H9 (cell line): ENCODE data around the gene NACAD. TPM values are rescaled to one million over a fixed set of nuclear protein-coding genes. Genes with fewer than 3 reads are reported as not detected.

Source experiments
- DNase-seq: peaks from one replicate; pipeline ENCODE4 v3.0.0-alpha.2; 2017
- H2AFZ ChIP-seq: one replicate; pipeline ENCODE4 v1.6.1; 2013; ENCODE audit warnings: mild to moderate bottlenecking, low read length, control low read depth, moderate library complexity
- H2AK5ac ChIP-seq: 2 replicates; pipeline ENCODE4 v1.6.1; 2013; ENCODE audit warnings: low read length, control low read depth, mixed read lengths; ENCODE audit not compliant: insufficient read length
- H2BK120ac ChIP-seq: one replicate; pipeline ENCODE4 v1.6.1; 2013; ENCODE audit warnings: low read depth, mild to moderate bottlenecking, low read length, control low read depth, inconsistent platforms; ENCODE audit not compliant: poor library complexity, severe bottlenecking
- H2BK12ac ChIP-seq: 2 replicates; pipeline ENCODE4 v1.6.1; 2013; ENCODE audit warnings: low read length, control low read depth, mixed read lengths, low read depth; ENCODE audit not compliant: insufficient read length
- H2BK15ac ChIP-seq: 2 replicates; pipeline ENCODE4 v1.6.1; 2013; ENCODE audit warnings: low read depth, low read length, control low read depth
- H2BK20ac ChIP-seq: one replicate; pipeline ENCODE4 v1.6.1; 2013; ENCODE audit warnings: low read depth, mild to moderate bottlenecking, low read length, control low read depth, inconsistent platforms; ENCODE audit not compliant: poor library complexity, severe bottlenecking
- H2BK5ac ChIP-seq: 2 replicates; pipeline ENCODE4 v1.6.1; 2013; ENCODE audit warnings: low read length, control low read depth, mixed read lengths; ENCODE audit not compliant: insufficient read length
- H3K14ac ChIP-seq: 2 replicates; pipeline ENCODE4 v1.6.1; 2013; ENCODE audit warnings: low read length, control low read depth; ENCODE audit not compliant: insufficient read depth
- H3K18ac ChIP-seq: 2 replicates; pipeline ENCODE4 v1.6.1; 2013; ENCODE audit warnings: low read depth, mild to moderate bottlenecking, mixed read lengths, low read length, control low read depth; ENCODE audit not compliant: insufficient read length
- H3K23ac ChIP-seq: 2 replicates; pipeline ENCODE4 v1.6.1; 2013; ENCODE audit warnings: low read length, control low read depth, mixed read lengths, low read depth; ENCODE audit not compliant: insufficient read length
- H3K23me2 ChIP-seq: 2 replicates; pipeline ENCODE4 v1.6.1; 2013; ENCODE audit warnings: low read depth, mild to moderate bottlenecking, mixed read lengths, low read length, control low read depth; ENCODE audit not compliant: insufficient read length, poor library complexity, severe bottlenecking
- H3K27ac ChIP-seq: 2 replicates; pipeline ENCODE4 v1.5.1; 2013; ENCODE audit warnings: low read length, control low read depth, mixed read lengths, low read depth; ENCODE audit not compliant: insufficient read length
- H3K27me3 ChIP-seq: 2 replicates; pipeline ENCODE4 v1.6.1; 2013; ENCODE audit warnings: low read length, control low read depth, inconsistent platforms; ENCODE audit not compliant: insufficient read depth
- H3K4ac ChIP-seq: 2 replicates; pipeline ENCODE4 v1.6.1; 2013; ENCODE audit warnings: low read depth, mild to moderate bottlenecking, control low read depth, inconsistent platforms, low read length, moderate library complexity
- H3K4me1 ChIP-seq: 2 replicates; pipeline ENCODE4 v1.6.1; 2013; ENCODE audit warnings: low read length, control low read depth, inconsistent platforms; ENCODE audit not compliant: insufficient read depth
- H3K4me2 ChIP-seq: 2 replicates; pipeline ENCODE4 v1.6.1; 2013; ENCODE audit warnings: low read length, control low read depth, mixed read lengths; ENCODE audit not compliant: insufficient read length, insufficient read depth
- H3K56ac ChIP-seq: 2 replicates; pipeline ENCODE4 v1.6.1; 2013; ENCODE audit warnings: low read depth, mild to moderate bottlenecking, mixed read lengths, low read length, control low read depth; ENCODE audit not compliant: insufficient read length
- H3K79me1 ChIP-seq: 2 replicates; pipeline ENCODE4 v1.6.1; 2013; ENCODE audit warnings: low read depth, mild to moderate bottlenecking, moderate library complexity, low read length, control low read depth, inconsistent platforms; ENCODE audit not compliant: insufficient read depth, poor library complexity, severe bottlenecking
- H3K79me2 ChIP-seq: 2 replicates; pipeline ENCODE4 v1.6.1; 2013; ENCODE audit warnings: low read length, control low read depth, inconsistent platforms; ENCODE audit not compliant: insufficient read depth
- H3K9ac ChIP-seq: 2 replicates; pipeline ENCODE4 v1.6.1; 2013; ENCODE audit warnings: low read length, control low read depth, mixed read lengths; ENCODE audit not compliant: insufficient read length; ENCODE audit errors: extremely low read depth
- H3K9me3 ChIP-seq: one replicate; pipeline ENCODE4 v1.6.1; 2013; ENCODE audit warnings: low read depth, low read length, inconsistent platforms; ENCODE audit not compliant: control insufficient read depth
- H3T11ph ChIP-seq: one replicate; pipeline ENCODE4 v1.6.1; 2013; ENCODE audit warnings: mild to moderate bottlenecking, low read length, control low read depth, inconsistent platforms
- H4K20me1 ChIP-seq: one replicate; pipeline ENCODE4 v1.6.1; 2013; ENCODE audit not compliant: control insufficient read depth, insufficient read length, insufficient read depth
- H4K5ac ChIP-seq: 2 replicates; pipeline ENCODE4 v1.6.1; 2013; ENCODE audit warnings: low read depth, mild to moderate bottlenecking, mixed read lengths, low read length, control low read depth; ENCODE audit not compliant: insufficient read length
- H4K8ac ChIP-seq: replicated peaks from 2 replicates; pipeline ENCODE4 v1.6.1; 2013; ENCODE audit warnings: low read length, control low read depth, mixed read lengths, low read depth; ENCODE audit not compliant: insufficient read length
- H4K91ac ChIP-seq: 2 replicates; pipeline ENCODE4 v1.6.1; 2013; ENCODE audit warnings: low read depth, mild to moderate bottlenecking, moderate library complexity, mixed read lengths, low read length, control low read depth; ENCODE audit not compliant: insufficient read length
- H3K27ac Mint-ChIP-seq, 3 experiments: 2 replicates in 2 of 3; 3 replicates in 1 of 3; pipeline ENCODE4 v1.8.0; 2020 to 2021; ENCODE audit warnings: mixed read lengths in 3 of 3, mild to moderate bottlenecking in 1 of 3, moderate library complexity in 1 of 3
- H3K27me3 Mint-ChIP-seq: 2 replicates; pipeline ENCODE4 v1.8.0; 2021; ENCODE audit warnings: low read depth, mild to moderate bottlenecking, moderate library complexity, mixed read lengths
- H3K36me3 Mint-ChIP-seq, 3 experiments: 2 replicates in 2 of 3; 3 replicates in 1 of 3; pipeline ENCODE4 v1.8.0; 2020 to 2021; ENCODE audit warnings: low read depth in 3 of 3, mixed read lengths in 3 of 3; ENCODE audit not compliant: insufficient read depth in 1 of 3
- H3K4me1 Mint-ChIP-seq, 2 experiments: 2 replicates each; pipeline ENCODE4 v1.8.0; 2020; ENCODE audit warnings: mixed read lengths in 2 of 2
- H3K4me3 Mint-ChIP-seq, 2 experiments: 2 replicates in 1 of 2; 3 replicates in 1 of 2; pipeline ENCODE4 v1.8.0; 2020 to 2021; ENCODE audit warnings: mild to moderate bottlenecking in 2 of 2, mixed read lengths in 2 of 2, moderate library complexity in 1 of 2
- H3K9me3 Mint-ChIP-seq, 2 experiments: 2 replicates in 1 of 2; 3 replicates in 1 of 2; pipeline ENCODE4 v1.8.0; 2020; ENCODE audit warnings: mild to moderate bottlenecking in 2 of 2, mixed read lengths in 2 of 2, moderate library complexity in 1 of 2
- WGBS: extraction: QIAGEN DNeasy Blood & Tissue Kit; methylation state at CpG from one replicate; pipeline ENCODE4 v1.1.7; 2013; ENCODE audit warnings: missing lambda C conversion rate, low lambda C conversion rate, mixed read lengths; ENCODE audit not compliant: insufficient read length; ENCODE audit errors: extremely low coverage; 5-methylcytosine and 5-hydroxymethylcytosine counted together
- total RNA-seq: library from RNA; stranded (reverse); gene quantifications from 2 replicates; pipeline ENCODE4 v1.2.1, GENCODE V29; 2021
- TF ChIP-seq, protein P1 (sequence below): fragments of 200-600 bp; sonication (generic); conservative IDR thresholded peaks from 3 replicates; pipeline ENCODE4 v1.8.0; 2021; ENCODE audit warnings: antibody characterized with exemption, mild to moderate bottlenecking

NACAD gene
- total RNA-seq, 1 experiment from 2014 or later = 8.0 TPM

DNA sequence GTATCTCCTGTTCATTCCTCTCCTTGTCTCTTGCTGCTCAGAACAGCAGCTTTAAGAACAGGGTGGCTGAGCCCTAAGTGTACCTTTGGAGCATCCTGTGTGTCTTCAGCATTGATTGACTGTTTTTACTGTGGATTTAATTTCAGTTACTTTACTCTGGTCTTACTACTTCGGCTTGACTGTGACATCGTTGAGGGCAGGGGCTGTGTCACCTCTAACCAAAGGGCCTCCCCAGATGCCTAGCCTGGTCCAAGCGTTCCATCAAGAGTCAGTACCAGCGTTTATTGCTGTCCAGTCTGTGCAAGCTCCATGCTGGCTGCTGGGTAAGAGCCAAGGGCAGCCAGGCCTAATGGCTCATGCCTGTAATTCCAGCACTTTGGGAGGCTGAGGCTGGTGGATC lies 56.3 kb downstream of the NACAD start:
- Histone ChIP-seq H3K56ac (no peak overlapping the region), H3K14ac (no peak overlapping the region), H3K27me3 (no peaks in the 10 kb centered on the region), H3K18ac (no peak overlapping the region), H2BK5ac (no peak overlapping the region), H3K79me1 (no peaks in the 10 kb centered on the region), H3K79me2 (no peaks in the 10 kb centered on the region), H3K9ac (no peak overlapping the region), H3K4ac (no peak overlapping the region), H2AFZ (no peak overlapping the region), H4K8ac (no peak overlapping the region), H4K91ac (no peak overlapping the region), H4K5ac (no peak overlapping the region), H3K23ac (no peak overlapping the region), H3K4me1 (no peaks in the 10 kb centered on the region), H3K9me3 (no peaks in the 10 kb centered on the region), H2BK20ac (no peak overlapping the region), H2BK15ac (no peak overlapping the region), H3T11ph (no peak overlapping the region), H3K27ac (no peak overlapping the region), H4K20me1 (no peaks in the 10 kb centered on the region), H3K4me2 (no peak overlapping the region), H2BK120ac (no peak overlapping the region), H3K23me2 (no peaks in the 10 kb centered on the region), H2AK5ac (no peak overlapping the region), H2BK12ac (no peak overlapping the region)
- Mint-ChIP-seq H3K9me3 (no peaks in the 10 kb centered on the region), H3K4me1 (peaks cover 38 to 40% of the 10 kb centered on the region in 2 experiments), H3K36me3 (peaks cover 0 to 11% (median 6%) of the 10 kb centered on the region in 3 experiments; a peak in 6 of 7 replicates), H3K27ac (peak overlapping the region in 2 of 3 experiments; percentile 21 to 36; a peak in 2 of 7 replicates), H3K4me3 (no peak overlapping the region), H3K27me3 (no peaks in the 10 kb centered on the region)
- TF ChIP-seq, protein P1, sequence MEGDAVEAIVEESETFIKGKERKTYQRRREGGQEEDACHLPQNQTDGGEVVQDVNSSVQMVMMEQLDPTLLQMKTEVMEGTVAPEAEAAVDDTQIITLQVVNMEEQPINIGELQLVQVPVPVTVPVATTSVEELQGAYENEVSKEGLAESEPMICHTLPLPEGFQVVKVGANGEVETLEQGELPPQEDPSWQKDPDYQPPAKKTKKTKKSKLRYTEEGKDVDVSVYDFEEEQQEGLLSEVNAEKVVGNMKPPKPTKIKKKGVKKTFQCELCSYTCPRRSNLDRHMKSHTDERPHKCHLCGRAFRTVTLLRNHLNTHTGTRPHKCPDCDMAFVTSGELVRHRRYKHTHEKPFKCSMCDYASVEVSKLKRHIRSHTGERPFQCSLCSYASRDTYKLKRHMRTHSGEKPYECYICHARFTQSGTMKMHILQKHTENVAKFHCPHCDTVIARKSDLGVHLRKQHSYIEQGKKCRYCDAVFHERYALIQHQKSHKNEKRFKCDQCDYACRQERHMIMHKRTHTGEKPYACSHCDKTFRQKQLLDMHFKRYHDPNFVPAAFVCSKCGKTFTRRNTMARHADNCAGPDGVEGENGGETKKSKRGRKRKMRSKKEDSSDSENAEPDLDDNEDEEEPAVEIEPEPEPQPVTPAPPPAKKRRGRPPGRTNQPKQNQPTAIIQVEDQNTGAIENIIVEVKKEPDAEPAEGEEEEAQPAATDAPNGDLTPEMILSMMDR = no peak
- WGBS = no CpG with 5 or more reads among the region's 4 CpGs
- no peak for DNase-seq
